ENCODE measurements around the gene MAPKAP1.
A peak's percentile ranks its signal among the peaks of the same experiment; 100 is the strongest.

MAPKAP1 gene

GRCh38 chr9:125706651-125707471, at the start of gene MAPKAP1:
MAPKAP1 (minus strand) TSS chr9:125707208; CDS start chr9:125672574, 34,634 bp downstream.
- H3K27me3 ChIP-seq (ENCODE audit: insufficient read depth, poor library complexity, severe bottlenecking) = no peaks in the 10 kb centered on the region
- H3K4me3 ChIP-seq (ENCODE audit: severe bottlenecking) = peak within 1 kb of the TSS; percentile 94
- peak within 1 kb of the TSS; percentile 48 for H3K27ac ChIP-seq (ENCODE audit: poor library complexity, severe bottlenecking)
- TF ChIP-seq, protein P1, sequence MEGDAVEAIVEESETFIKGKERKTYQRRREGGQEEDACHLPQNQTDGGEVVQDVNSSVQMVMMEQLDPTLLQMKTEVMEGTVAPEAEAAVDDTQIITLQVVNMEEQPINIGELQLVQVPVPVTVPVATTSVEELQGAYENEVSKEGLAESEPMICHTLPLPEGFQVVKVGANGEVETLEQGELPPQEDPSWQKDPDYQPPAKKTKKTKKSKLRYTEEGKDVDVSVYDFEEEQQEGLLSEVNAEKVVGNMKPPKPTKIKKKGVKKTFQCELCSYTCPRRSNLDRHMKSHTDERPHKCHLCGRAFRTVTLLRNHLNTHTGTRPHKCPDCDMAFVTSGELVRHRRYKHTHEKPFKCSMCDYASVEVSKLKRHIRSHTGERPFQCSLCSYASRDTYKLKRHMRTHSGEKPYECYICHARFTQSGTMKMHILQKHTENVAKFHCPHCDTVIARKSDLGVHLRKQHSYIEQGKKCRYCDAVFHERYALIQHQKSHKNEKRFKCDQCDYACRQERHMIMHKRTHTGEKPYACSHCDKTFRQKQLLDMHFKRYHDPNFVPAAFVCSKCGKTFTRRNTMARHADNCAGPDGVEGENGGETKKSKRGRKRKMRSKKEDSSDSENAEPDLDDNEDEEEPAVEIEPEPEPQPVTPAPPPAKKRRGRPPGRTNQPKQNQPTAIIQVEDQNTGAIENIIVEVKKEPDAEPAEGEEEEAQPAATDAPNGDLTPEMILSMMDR (IDR thresholded peaks at IDR 0.05; ENCODE audit: poor library complexity, severe bottlenecking) = no peak
- peak; percentile 99 for ATAC-seq (ENCODE audit: low read depth)
- no peaks in the 10 kb centered on the region for H3K9me3 ChIP-seq (ENCODE audit: severe bottlenecking)
- H3K36me3 ChIP-seq (ENCODE audit: low read depth) = peaks cover 5% of the 10 kb centered on the region
- peak; percentile 96 for DNase-seq (ENCODE audit: low spot score)
- H3K4me1 ChIP-seq (ENCODE audit: insufficient read depth, poor library complexity, severe bottlenecking) = peaks cover 8% of the 10 kb centered on the region

GRCh38 chr9:125756518-125756917, 49.5 kb upstream of the MAPKAP1 start:
- DNase-seq (ENCODE audit: low spot score) (no peak), ATAC-seq (ENCODE audit: low read depth) (no peak)
- Histone ChIP-seq H3K27ac (ENCODE audit: poor library complexity, severe bottlenecking) (no peak overlapping the region), H3K9me3 (ENCODE audit: severe bottlenecking) (no peaks in the 10 kb centered on the region), H3K4me3 (ENCODE audit: severe bottlenecking) (no peak overlapping the region), H3K4me1 (ENCODE audit: insufficient read depth, poor library complexity, severe bottlenecking) (peaks cover 17% of the 10 kb centered on the region), H3K36me3 (ENCODE audit: low read depth) (peaks cover 22% of the 10 kb centered on the region), H3K27me3 (ENCODE audit: insufficient read depth, poor library complexity, severe bottlenecking) (no peaks in the 10 kb centered on the region)
- TF ChIP-seq, protein P1 (IDR thresholded peaks at IDR 0.05; ENCODE audit: poor library complexity, severe bottlenecking) = no peak

GRCh38 chr9:125755340-125755739, 48.3 kb upstream of the MAPKAP1 start:
- no peak for DNase-seq (ENCODE audit: low spot score)
- Histone ChIP-seq H3K4me3 (ENCODE audit: severe bottlenecking) (no peak overlapping the region), H3K27me3 (ENCODE audit: insufficient read depth, poor library complexity, severe bottlenecking) (no peaks in the 10 kb centered on the region), H3K36me3 (ENCODE audit: low read depth) (peaks cover 31% of the 10 kb centered on the region), H3K27ac (ENCODE audit: poor library complexity, severe bottlenecking) (no peak overlapping the region), H3K4me1 (ENCODE audit: insufficient read depth, poor library complexity, severe bottlenecking) (peaks cover 27% of the 10 kb centered on the region), H3K9me3 (ENCODE audit: severe bottlenecking) (no peaks in the 10 kb centered on the region)
- ATAC-seq (ENCODE audit: low read depth) = no peak
- TF ChIP-seq, protein P1 (IDR thresholded peaks at IDR 0.05; ENCODE audit: poor library complexity, severe bottlenecking) = no peak

DNA sequence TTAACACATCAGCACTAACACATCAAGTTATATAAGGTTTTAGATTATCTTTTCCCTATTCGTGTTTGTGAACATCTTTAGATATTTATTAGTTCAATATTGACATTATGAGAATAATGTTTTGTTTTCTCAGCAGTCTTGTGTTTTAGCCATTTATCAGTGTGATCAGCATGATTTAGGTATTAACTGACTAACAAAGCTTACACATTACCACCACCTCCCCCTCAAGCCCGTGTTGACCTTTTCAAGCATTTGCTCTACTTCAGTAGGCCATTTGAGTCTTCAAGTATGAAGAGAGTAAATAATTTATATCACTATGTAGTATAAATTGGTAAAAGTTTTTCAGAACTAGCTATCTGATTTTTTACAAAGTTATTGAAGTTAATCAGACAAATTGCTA, 47.1 kb upstream of the MAPKAP1 start:
- no peak for ATAC-seq (ENCODE audit: low read depth)
- no peaks in the 10 kb centered on the region for H3K27me3 ChIP-seq (ENCODE audit: insufficient read depth, poor library complexity, severe bottlenecking)
- TF ChIP-seq, protein P1 (IDR thresholded peaks at IDR 0.05; ENCODE audit: poor library complexity, severe bottlenecking) = no peak
- no peak overlapping the region for H3K4me3 ChIP-seq (ENCODE audit: severe bottlenecking)
- H3K27ac ChIP-seq (ENCODE audit: poor library complexity, severe bottlenecking) = no peak overlapping the region
- H3K9me3 ChIP-seq (ENCODE audit: severe bottlenecking) = no peaks in the 10 kb centered on the region
- peaks cover 31% of the 10 kb centered on the region for H3K36me3 ChIP-seq (ENCODE audit: low read depth)
- no peak for DNase-seq (ENCODE audit: low spot score)
- H3K4me1 ChIP-seq (ENCODE audit: insufficient read depth, poor library complexity, severe bottlenecking) = peaks cover 35% of the 10 kb centered on the region

- Histone ChIP-seq H3K9me3 (ENCODE audit: severe bottlenecking) (no peaks in the 10 kb centered on the region), H3K4me1 (ENCODE audit: insufficient read depth, poor library complexity, severe bottlenecking) (peaks cover 32% of the 10 kb centered on the region), H3K4me3 (ENCODE audit: severe bottlenecking) (no peak overlapping the region), H3K27ac (ENCODE audit: poor library complexity, severe bottlenecking) (peak overlapping the region; percentile 70), H3K27me3 (ENCODE audit: insufficient read depth, poor library complexity, severe bottlenecking) (no peaks in the 10 kb centered on the region), H3K36me3 (ENCODE audit: low read depth) (peaks cover 27% of the 10 kb centered on the region)
- no peak for ATAC-seq (ENCODE audit: low read depth)
- no peak for DNase-seq (ENCODE audit: low spot score)
- TF ChIP-seq, protein P1 (IDR thresholded peaks at IDR 0.05; ENCODE audit: poor library complexity, severe bottlenecking) = no peak
Observed at GRCh38 chr9:125752070-125752628, 45.1 kb upstream of the MAPKAP1 start.
